Prostate gland (tissue), 2 donors: Measurements from ENCODE around the gene PARP1.

Experiments
- CTCF ChIP-seq, 4 experiments: fragments of 200-600 bp in 2 of 4; fragments of 450-650 bp in 2 of 4; sonication (generic) in 2 of 4; IDR thresholded peaks; 1 replicate in 3 of 4; 2 replicates in 1 of 4; pipeline ENCODE4 v1.5.1; 2016 to 2019; ENCODE audit warnings: antibody characterized with exemption in 4 of 4, mild to moderate bottlenecking in 2 of 4, moderate library complexity in 2 of 4
- POLR2A ChIP-seq: fragments of 450-650 bp; IDR thresholded peaks from one replicate; pipeline ENCODE4 v1.6.1; 2016; ENCODE audit warnings: antibody characterized with exemption, mild to moderate bottlenecking
- POLR2AphosphoS5 ChIP-seq: sonication (generic); formaldehyde crosslinking; IDR thresholded peaks from one replicate; pipeline ENCODE4 v1.6.1; 2017; ENCODE audit warnings: antibody characterized with exemption

GRCh38 chr1:226337276-226337875, 70.5 kb downstream of the PARP1 start:
- no peak for TF ChIP-seq CTCF (IDR thresholded peaks at IDR 0.05)
- no peak for TF ChIP-seq POLR2AphosphoS5
- TF ChIP-seq POLR2A, result no peak
